Left ventricle myocardium inferior (tissue), 1 donor: ENCODE results near the gene SLC16A14. TPM values are rescaled to one million over a fixed set of nuclear protein-coding genes. Genes with fewer than 3 reads are reported as not detected.
A peak's percentile ranks its signal among the peaks of the same experiment; 100 is the strongest.
"Not testable (repeated sequence)": the region's sequence is repeated elsewhere in the genome, so short reads cannot be mapped to it uniquely, and the experiment has no call there.

Source experiments
- DNase-seq: peaks from one replicate; pipeline ENCODE4 v3.0.0-alpha.2; 2020
- H3K27ac ChIP-seq: fragments of 200-600 bp; replicated peaks from 2 replicates; pipeline ENCODE4 v1.8.0; 2021
- H3K27me3 ChIP-seq: fragments of 200-600 bp; 2 replicates; pipeline ENCODE4 v1.8.0; 2021; ENCODE audit warnings: low read depth
- H3K36me3 ChIP-seq: fragments of 200-600 bp; 2 replicates; pipeline ENCODE4 v1.8.0; 2021
- H3K4me1 ChIP-seq: fragments of 200-600 bp; 2 replicates; pipeline ENCODE4 v1.8.0; 2021
- H3K4me3 ChIP-seq: fragments of 200-600 bp; 2 replicates; pipeline ENCODE4 v1.8.0; 2021; ENCODE audit warnings: mild to moderate bottlenecking, moderate library complexity
- H3K9me3 ChIP-seq: fragments of 200-600 bp; replicated peaks from 2 replicates; pipeline ENCODE4 v1.8.0; 2021
- CTCF ChIP-seq: fragments of 200-600 bp; IDR thresholded peaks from 2 replicates; pipeline ENCODE4 v1.8.0; 2021; ENCODE audit warnings: antibody characterized with exemption, mild to moderate bottlenecking, borderline replicate concordance
- intact Hi-C: fragments of 100-400 bp; cut with micrococcal nuclease; formaldehyde crosslinking; loops from one replicate; pipeline ENCODE4 v1.11.0; 2022
- long read RNA-seq: library from polyadenylated mRNA; unstranded; transcript quantifications from one replicate; pipeline ENCODE4 v2.0.0, GENCODE V29; 2021
- total RNA-seq: library from RNA; stranded (reverse); fragmentation: NEBNext Ultra II Directional; extraction: Animal tissue kit (Norgen Biotek cat#: 25700); gene quantifications from one replicate; pipeline ENCODE4 v1.2.1, GENCODE V29; 2021
- donor health status: DM: no; HTN: yes; CAD: no; lungs with severe emphysema.

Gene SLC16A14
- total RNA-seq = 3.4 TPM
- long read RNA-seq, full-length matches to known transcripts = 2 of 4 reads
- long read RNA-seq, partial matches to known transcripts = 1 of 4 reads
- long read RNA-seq, other reads (novel, unspliced or antisense) = 1 of 4 reads

GRCh38 chr2:230068651-230069055 lies at the start of gene SLC16A14:
Gene SLC16A14 (minus strand): TSS chr2:230068924. CDS start chr2:230059352, 9,572 bp downstream.
- TF ChIP-seq CTCF = peak; percentile 48
- no peak for DNase-seq
- Histone ChIP-seq H3K36me3 (no peaks in the 10 kb centered on the region), H3K27ac (peak within 1 kb of the TSS; percentile 79), H3K27me3 (no peaks in the 10 kb centered on the region), H3K9me3 (no peaks in the 10 kb centered on the region), H3K4me1 (peaks cover 26% of the 10 kb centered on the region), H3K4me3 (peak within 1 kb of the TSS; percentile 86)
- intact Hi-C loops = loop anchor here (10.0 kb wide), 2 partner anchors 64 to 96 kb away; no protein-coding TSS in a partner anchor

GRCh38 chr2:230106771-230107170 lies 38.0 kb upstream of the SLC16A14 start:
- H3K9me3 ChIP-seq = peaks cover 49% of the 10 kb centered on the region
- no peaks in the 10 kb centered on the region for H3K36me3 ChIP-seq
- no peak overlapping the region for H3K4me3 ChIP-seq
- intact Hi-C loops = no loop called here
- DNase-seq = no peak
- H3K27me3 ChIP-seq = no peaks in the 10 kb centered on the region
- no peak overlapping the region for H3K27ac ChIP-seq
- no peaks in the 10 kb centered on the region for H3K4me1 ChIP-seq
- TF ChIP-seq CTCF = no peak

- intact Hi-C loops, H3K4me3 ChIP-seq, DNase-seq, H3K27ac ChIP-seq, H3K4me1 ChIP-seq, H3K27me3 ChIP-seq, H3K36me3 ChIP-seq: not testable (repeated sequence)
- H3K9me3 ChIP-seq = peaks cover 44% of the 10 kb centered on the region
These were observed 33.2 kb upstream of the SLC16A14 start for GRCh38 chr2:230101967-230102366.

GRCh38 chr2:230097841-230098240 lies 29.1 kb upstream of the SLC16A14 start:
- Histone ChIP-seq H3K9me3 (peaks cover 48% of the 10 kb centered on the region), H3K4me3 (no peak overlapping the region), H3K27me3 (no peaks in the 10 kb centered on the region), H3K27ac (no peak overlapping the region), H3K4me1 (no peaks in the 10 kb centered on the region), H3K36me3 (no peaks in the 10 kb centered on the region)
- TF ChIP-seq CTCF = no peak
- DNase-seq = no peak
- intact Hi-C loops = no loop called here

GRCh38 chr2:230097424-230097823 lies 28.7 kb upstream of the SLC16A14 start:
- intact Hi-C loops = no loop called here
- Histone ChIP-seq H3K4me1 (no peaks in the 10 kb centered on the region), H3K27me3 (no peaks in the 10 kb centered on the region)

GRCh38 chr2:230090967-230091366 lies 22.2 kb upstream of the SLC16A14 start:
- H3K27ac ChIP-seq = no peak overlapping the region
- no peak for TF ChIP-seq CTCF
- no peaks in the 10 kb centered on the region for H3K36me3 ChIP-seq
- no peak for DNase-seq
- intact Hi-C loops = no loop called here
- no peaks in the 10 kb centered on the region for H3K27me3 ChIP-seq
- H3K4me3 ChIP-seq = no peak overlapping the region
- peaks cover 27% of the 10 kb centered on the region for H3K9me3 ChIP-seq
- no peaks in the 10 kb centered on the region for H3K4me1 ChIP-seq

More at GRCh38 chr2:230097424-230097823, 28.7 kb upstream of the SLC16A14 start:
- H3K4me3 ChIP-seq = no peak overlapping the region
- H3K9me3 ChIP-seq = peaks cover 46% of the 10 kb centered on the region
- TF ChIP-seq CTCF = no peak
- no peak overlapping the region for H3K27ac ChIP-seq
- DNase-seq = no peak
- H3K36me3 ChIP-seq = no peaks in the 10 kb centered on the region
